ENCODE data around the gene CAPZA2.

The CAPZA2 gene

DNA sequence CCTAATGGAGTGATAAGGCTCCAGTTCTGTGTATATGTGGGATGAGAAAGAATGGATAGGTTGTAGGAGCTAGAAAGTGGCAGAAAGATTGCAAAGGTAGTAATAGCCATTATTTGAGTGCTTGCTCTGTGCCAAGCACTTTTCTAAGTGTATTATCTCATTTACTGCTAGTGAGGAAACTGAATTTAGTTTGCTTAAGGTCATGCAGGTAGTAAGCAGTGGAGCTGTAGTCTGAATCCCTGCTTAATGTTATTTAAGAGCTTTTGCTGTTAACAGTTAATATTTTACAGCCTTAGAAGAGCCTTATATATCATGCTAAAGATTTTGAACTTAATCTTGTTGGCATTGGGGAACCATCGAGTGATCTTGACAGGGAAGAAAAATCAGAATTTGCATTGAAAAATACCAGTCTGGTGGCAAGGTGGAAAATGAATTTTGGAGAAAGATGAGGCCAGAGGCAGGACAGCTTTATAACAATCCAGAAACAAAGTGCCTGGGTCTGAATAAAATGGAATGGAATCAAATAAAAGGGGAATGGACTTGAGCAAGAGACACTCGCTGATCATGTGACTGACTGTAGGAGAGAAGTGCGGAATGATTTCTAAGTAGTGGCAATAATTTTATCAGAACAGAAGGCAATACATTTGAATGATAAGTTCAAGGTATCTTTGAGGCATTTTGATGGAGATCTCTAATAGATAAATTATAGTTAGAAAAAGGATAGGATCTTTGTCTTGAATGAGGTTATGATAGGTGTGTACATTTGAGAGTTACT, 15.2 kb downstream of the CAPZA2 start:
- no peaks in the 10 kb centered on the region for H3K36me3 ChIP-seq (ENCODE audit: control insufficient read depth, insufficient read depth, low read length)
- no peaks in the 10 kb centered on the region for H3K9me3 ChIP-seq (ENCODE audit: control insufficient read depth, low read length)
- no peaks in the 10 kb centered on the region for H3K27me3 ChIP-seq (ENCODE audit: control insufficient read depth, insufficient read depth, low read length, poor library complexity, severe bottlenecking)
- no peak overlapping the region for H3K4me3 ChIP-seq (ENCODE audit: insufficient read depth, low read depth, low read length)
- WGBS, 2 experiments: 94 to 95% methylated on average over 3 of the region's 3 CpGs
- no peaks in the 10 kb centered on the region for H3K4me1 ChIP-seq (ENCODE audit: control insufficient read depth, insufficient read depth, low read length)
- no peak overlapping the region for H3K27ac ChIP-seq (ENCODE audit: insufficient read depth, low read depth, low read length, poor library complexity, severe bottlenecking)

DNA sequence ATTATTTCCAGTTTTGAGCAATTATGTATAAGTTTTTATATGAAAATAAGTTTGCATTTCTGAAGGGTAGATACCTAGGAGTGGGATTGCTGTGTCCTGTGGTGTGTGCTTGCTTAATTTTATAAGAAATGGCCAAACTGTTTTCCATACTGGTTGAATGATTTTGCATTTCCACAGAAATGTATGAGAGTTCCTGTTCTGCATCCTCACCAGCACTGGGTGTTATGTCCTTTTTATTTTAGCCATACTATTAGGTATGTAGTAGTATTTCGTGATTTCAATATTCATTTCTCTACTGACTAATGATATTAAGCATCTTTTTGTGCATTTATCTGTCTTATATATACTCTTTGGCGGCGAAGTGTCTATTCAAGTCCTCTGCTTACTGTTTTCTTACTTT, 22.3 kb downstream of the CAPZA2 start:
- no peaks in the 10 kb centered on the region for H3K36me3 ChIP-seq (ENCODE audit: control insufficient read depth, insufficient read depth, low read length)
- WGBS, 2 experiments: 100% methylated on average over 1 of the region's 3 CpGs; no CpG with 5 or more reads in 1 of the 2 experiments
- H3K27me3 ChIP-seq (ENCODE audit: control insufficient read depth, insufficient read depth, low read length, poor library complexity, severe bottlenecking): no peaks in the 10 kb centered on the region
- H3K4me1 ChIP-seq (ENCODE audit: control insufficient read depth, insufficient read depth, low read length): no peaks in the 10 kb centered on the region
- H3K27ac ChIP-seq (ENCODE audit: insufficient read depth, low read depth, low read length, poor library complexity, severe bottlenecking): no peak overlapping the region
- no peak overlapping the region for H3K4me3 ChIP-seq (ENCODE audit: insufficient read depth, low read depth, low read length)
- H3K9me3 ChIP-seq (ENCODE audit: control insufficient read depth, low read length): no peaks in the 10 kb centered on the region

DNA sequence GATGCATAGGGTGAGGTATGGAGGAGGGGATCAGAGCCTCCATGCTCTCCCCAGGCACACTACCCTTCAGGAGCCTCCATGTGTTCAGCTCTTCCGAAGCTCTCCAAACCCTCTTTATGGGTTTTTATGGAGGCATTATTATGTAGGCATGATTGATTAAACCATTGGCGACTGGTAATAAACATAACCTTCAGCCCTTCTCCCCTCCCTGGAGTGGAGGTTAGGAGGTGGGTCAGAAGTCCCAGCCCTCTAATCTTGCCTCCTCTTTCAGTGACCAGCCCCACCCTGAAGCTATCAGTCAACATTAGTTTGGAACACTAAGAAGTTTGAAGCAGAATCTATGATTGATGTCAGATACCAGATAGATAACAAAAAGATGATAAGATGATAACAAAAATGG, 23.3 kb downstream of the CAPZA2 start:
- Histone ChIP-seq H3K9me3 (ENCODE audit: control insufficient read depth, low read length) (no peaks in the 10 kb centered on the region), H3K4me1 (ENCODE audit: control insufficient read depth, insufficient read depth, low read length) (no peaks in the 10 kb centered on the region), H3K27ac (ENCODE audit: insufficient read depth, low read depth, low read length, poor library complexity, severe bottlenecking) (no peak overlapping the region), H3K36me3 (ENCODE audit: control insufficient read depth, insufficient read depth, low read length) (no peaks in the 10 kb centered on the region), H3K27me3 (ENCODE audit: control insufficient read depth, insufficient read depth, low read length, poor library complexity, severe bottlenecking) (no peaks in the 10 kb centered on the region), H3K4me3 (ENCODE audit: insufficient read depth, low read depth, low read length) (no peak overlapping the region)
- WGBS, 2 experiments: 76% methylated on average over 2 of the region's 2 CpGs; no CpG with 5 or more reads in 1 of the 2 experiments

DNA sequence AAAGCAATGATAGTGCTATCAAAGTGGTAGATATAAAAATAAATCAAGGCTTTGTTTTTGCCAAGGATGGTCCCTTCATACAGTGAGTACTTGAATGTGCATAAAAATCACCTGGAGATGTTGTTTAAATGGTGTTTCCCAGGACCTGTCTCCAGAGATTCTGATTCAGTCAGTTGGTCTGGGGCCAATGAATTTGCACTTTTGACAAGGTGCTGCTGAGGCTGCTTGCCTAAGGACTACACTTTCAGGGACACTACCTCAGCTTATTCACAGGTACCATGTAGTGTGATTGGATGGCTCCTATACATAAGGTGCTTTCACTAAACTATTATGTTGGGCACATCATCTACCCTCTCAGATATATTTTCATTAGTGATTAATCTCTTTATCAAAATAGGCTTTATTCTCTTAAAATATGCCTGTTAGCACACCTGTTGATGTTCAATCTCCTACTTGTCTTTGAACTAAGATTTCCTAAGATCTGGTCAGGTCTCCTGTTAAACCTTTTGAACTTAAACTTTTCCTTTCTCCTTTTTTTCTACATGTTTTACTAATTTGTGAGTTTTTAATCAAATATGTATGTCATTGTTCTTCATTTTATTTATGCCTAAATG, 24.3 kb downstream of the CAPZA2 start:
- Histone ChIP-seq H3K9me3 (ENCODE audit: control insufficient read depth, low read length) (no peaks in the 10 kb centered on the region), H3K4me1 (ENCODE audit: control insufficient read depth, insufficient read depth, low read length) (no peaks in the 10 kb centered on the region), H3K36me3 (ENCODE audit: control insufficient read depth, insufficient read depth, low read length) (no peaks in the 10 kb centered on the region)

DNA sequence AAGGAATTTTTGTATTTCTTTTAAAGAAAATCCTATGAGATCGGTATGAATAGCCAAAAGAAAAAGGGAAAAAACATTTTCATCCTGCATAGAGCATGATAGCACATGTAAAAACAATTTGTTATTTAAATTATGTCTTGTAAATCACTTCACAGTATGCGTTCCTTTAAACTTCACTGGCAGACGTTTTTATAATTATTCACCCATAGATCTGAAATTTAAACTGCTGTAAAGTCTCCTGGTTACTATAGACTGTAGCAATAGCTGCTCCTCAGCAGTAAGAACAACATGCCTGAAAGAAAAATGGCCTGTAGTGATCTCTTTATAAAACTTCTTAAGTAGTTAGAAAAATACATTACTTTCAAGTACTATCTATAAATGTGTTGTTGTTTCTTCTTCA, 26.5 kb downstream of the CAPZA2 start:
- H3K36me3 ChIP-seq (ENCODE audit: control insufficient read depth, insufficient read depth, low read length): no peaks in the 10 kb centered on the region
- whole genome bisulfite sequencing, 2 experiments: 86 to 92% methylated on average over 1 to 3 of the region's 3 CpGs
- H3K4me3 ChIP-seq (ENCODE audit: insufficient read depth, low read depth, low read length): no peak overlapping the region

More for the DNA sequence above, 24.3 kb downstream of the CAPZA2 start:
- H3K27me3 ChIP-seq (ENCODE audit: control insufficient read depth, insufficient read depth, low read length, poor library complexity, severe bottlenecking): no peaks in the 10 kb centered on the region
- H3K27ac ChIP-seq (ENCODE audit: insufficient read depth, low read depth, low read length, poor library complexity, severe bottlenecking): no peak overlapping the region
- no peak overlapping the region for H3K4me3 ChIP-seq (ENCODE audit: insufficient read depth, low read depth, low read length)

DNA sequence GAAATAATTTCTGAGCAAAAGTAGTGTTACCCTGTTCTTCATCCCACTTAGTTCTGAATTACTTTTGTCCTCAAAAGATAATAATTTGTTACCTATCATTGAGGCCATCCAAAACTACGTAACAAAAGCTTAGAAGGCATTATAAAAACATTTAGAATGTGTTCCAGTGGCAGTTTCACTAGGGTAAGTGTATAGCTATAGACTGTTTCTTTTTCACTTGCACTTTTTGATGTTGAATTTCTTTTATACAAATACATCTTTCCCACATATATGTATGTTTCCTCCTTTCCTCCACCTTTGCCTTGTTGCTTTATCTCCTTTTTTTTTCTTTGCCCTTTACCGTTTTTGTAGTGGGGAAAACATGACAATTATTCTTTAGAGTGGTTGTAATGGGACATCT, 33.5 kb downstream of the CAPZA2 start:
- Histone ChIP-seq H3K9me3 (ENCODE audit: control insufficient read depth, low read length) (no peaks in the 10 kb centered on the region), H3K4me1 (ENCODE audit: control insufficient read depth, insufficient read depth, low read length) (no peaks in the 10 kb centered on the region), H3K27ac (ENCODE audit: insufficient read depth, low read depth, low read length, poor library complexity, severe bottlenecking) (no peak overlapping the region), H3K36me3 (ENCODE audit: control insufficient read depth, insufficient read depth, low read length) (peaks cover 9% of the 10 kb centered on the region), H3K4me3 (ENCODE audit: insufficient read depth, low read depth, low read length) (no peak overlapping the region), H3K27me3 (ENCODE audit: control insufficient read depth, insufficient read depth, low read length, poor library complexity, severe bottlenecking) (no peaks in the 10 kb centered on the region)
- 100% methylated on average over 1 of the region's 2 CpGs; no CpG with 5 or more reads in 1 of the 2 experiments for WGBS, 2 experiments

More for the DNA sequence above, 26.5 kb downstream of the CAPZA2 start:
- H3K27me3 ChIP-seq (ENCODE audit: control insufficient read depth, insufficient read depth, low read length, poor library complexity, severe bottlenecking): no peaks in the 10 kb centered on the region
- no peaks in the 10 kb centered on the region for H3K9me3 ChIP-seq (ENCODE audit: control insufficient read depth, low read length)
- no peaks in the 10 kb centered on the region for H3K4me1 ChIP-seq (ENCODE audit: control insufficient read depth, insufficient read depth, low read length)
- H3K27ac ChIP-seq (ENCODE audit: insufficient read depth, low read depth, low read length, poor library complexity, severe bottlenecking): no peak overlapping the region

DNA sequence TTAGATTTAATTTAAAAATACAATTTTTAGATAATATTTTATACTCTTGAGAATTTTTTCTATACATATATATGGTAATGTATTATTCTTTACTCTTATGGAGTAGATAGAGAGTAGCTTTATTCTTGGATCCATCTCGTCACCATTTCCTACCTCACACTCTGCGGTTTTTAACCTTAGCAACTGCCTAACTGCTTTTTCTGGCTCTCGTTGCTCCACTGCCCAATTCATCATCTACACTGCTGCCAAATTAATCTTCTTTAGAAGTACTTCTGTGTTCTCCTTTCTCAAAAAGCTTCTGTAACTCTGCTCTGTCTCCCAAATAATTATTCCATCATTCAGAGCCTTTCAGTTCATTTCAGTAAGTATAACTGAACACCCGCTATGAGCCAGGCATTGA, 35.3 kb downstream of the CAPZA2 start:
- Histone ChIP-seq H3K27ac (ENCODE audit: insufficient read depth, low read depth, low read length, poor library complexity, severe bottlenecking) (no peak overlapping the region), H3K27me3 (ENCODE audit: control insufficient read depth, insufficient read depth, low read length, poor library complexity, severe bottlenecking) (no peaks in the 10 kb centered on the region), H3K4me1 (ENCODE audit: control insufficient read depth, insufficient read depth, low read length) (no peaks in the 10 kb centered on the region), H3K9me3 (ENCODE audit: control insufficient read depth, low read length) (no peaks in the 10 kb centered on the region), H3K36me3 (ENCODE audit: control insufficient read depth, insufficient read depth, low read length) (peaks cover 13% of the 10 kb centered on the region), H3K4me3 (ENCODE audit: insufficient read depth, low read depth, low read length) (no peak overlapping the region)
- 95 to 97% methylated on average over 4 of the region's 4 CpGs for WGBS, 2 experiments

DNA sequence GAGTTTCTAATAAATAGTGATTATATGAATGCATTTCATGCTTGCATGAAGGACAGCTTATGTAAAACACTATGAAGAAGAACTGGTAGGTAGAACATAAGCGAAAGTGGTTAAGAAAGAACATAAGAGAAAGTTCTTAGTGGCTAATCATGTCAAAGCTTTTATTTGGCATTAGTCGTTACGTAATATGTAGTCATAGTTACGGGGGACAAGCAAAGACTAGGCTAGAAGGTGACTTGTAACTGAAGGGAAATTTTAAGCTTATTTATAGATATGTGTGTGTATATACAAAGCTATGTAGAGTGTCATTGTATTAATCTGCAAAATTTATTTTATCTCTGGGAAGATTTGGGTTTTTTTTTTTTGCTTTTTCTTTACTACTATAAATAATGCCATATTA, 36.9 kb downstream of the CAPZA2 start:
- H3K36me3 ChIP-seq (ENCODE audit: control insufficient read depth, insufficient read depth, low read length): peaks cover 13% of the 10 kb centered on the region
- no peaks in the 10 kb centered on the region for H3K4me1 ChIP-seq (ENCODE audit: control insufficient read depth, insufficient read depth, low read length)
- H3K27ac ChIP-seq (ENCODE audit: insufficient read depth, low read depth, low read length, poor library complexity, severe bottlenecking): no peak overlapping the region
- no peaks in the 10 kb centered on the region for H3K27me3 ChIP-seq (ENCODE audit: control insufficient read depth, insufficient read depth, low read length, poor library complexity, severe bottlenecking)
- 96 to 99% methylated on average over 4 of the region's 4 CpGs for WGBS, 2 experiments
- H3K4me3 ChIP-seq (ENCODE audit: insufficient read depth, low read depth, low read length): no peak overlapping the region
- no peaks in the 10 kb centered on the region for H3K9me3 ChIP-seq (ENCODE audit: control insufficient read depth, low read length)

DNA sequence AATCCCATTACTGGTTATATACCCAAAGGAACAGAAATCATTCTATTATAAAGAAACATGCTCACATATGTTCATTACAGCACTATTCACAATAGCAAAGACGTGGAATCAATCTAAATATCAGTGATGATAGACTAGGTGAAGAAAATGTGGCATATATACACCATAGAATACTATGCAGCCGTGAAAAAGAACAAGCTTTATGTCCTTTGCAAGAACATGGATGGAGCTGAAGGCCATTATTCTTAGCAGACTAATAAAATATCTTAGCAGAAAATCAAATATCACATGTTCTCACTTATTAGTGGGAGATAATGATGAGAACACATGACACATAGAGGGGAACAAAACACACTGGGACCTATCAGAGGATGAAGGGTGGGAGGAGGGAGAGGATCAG, 38.8 kb downstream of the CAPZA2 start:
- peaks cover 13% of the 10 kb centered on the region for H3K36me3 ChIP-seq (ENCODE audit: control insufficient read depth, insufficient read depth, low read length)
- H3K4me3 ChIP-seq (ENCODE audit: insufficient read depth, low read depth, low read length): no peak overlapping the region
- 95% methylated on average over 2 of the region's 2 CpGs; no CpG with 5 or more reads in 1 of the 2 experiments for WGBS, 2 experiments

DNA sequence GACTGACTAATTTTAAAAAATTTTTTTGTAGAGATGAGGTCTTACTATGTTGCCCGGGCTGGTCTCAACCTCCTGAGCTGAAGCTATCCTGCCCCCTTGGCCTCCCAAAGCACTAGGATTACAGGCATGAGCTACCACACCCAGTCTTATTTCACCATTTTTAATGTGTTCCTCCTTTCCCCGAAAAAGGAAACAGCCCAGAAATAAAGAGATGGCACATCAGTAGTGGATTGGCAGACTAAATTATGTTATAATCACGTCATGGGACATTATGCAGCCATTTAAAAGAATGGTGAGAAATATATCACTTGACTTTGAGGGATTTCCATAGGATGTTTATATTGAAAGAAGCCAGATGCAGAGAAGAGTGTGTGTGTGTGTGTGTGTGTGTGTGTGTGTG, 40.5 kb downstream of the CAPZA2 start:
- Histone ChIP-seq H3K9me3 (ENCODE audit: control insufficient read depth, low read length) (no peaks in the 10 kb centered on the region), H3K27ac (ENCODE audit: insufficient read depth, low read depth, low read length, poor library complexity, severe bottlenecking) (no peak overlapping the region), H3K27me3 (ENCODE audit: control insufficient read depth, insufficient read depth, low read length, poor library complexity, severe bottlenecking) (no peaks in the 10 kb centered on the region), H3K4me3 (ENCODE audit: insufficient read depth, low read depth, low read length) (no peak overlapping the region), H3K4me1 (ENCODE audit: control insufficient read depth, insufficient read depth, low read length) (peaks cover 4% of the 10 kb centered on the region), H3K36me3 (ENCODE audit: control insufficient read depth, insufficient read depth, low read length) (peaks cover 13% of the 10 kb centered on the region)
- WGBS, 2 experiments: 89 to 92% methylated on average over 3 of the region's 3 CpGs

More for the DNA sequence above, 38.8 kb downstream of the CAPZA2 start:
- Histone ChIP-seq H3K27ac (ENCODE audit: insufficient read depth, low read depth, low read length, poor library complexity, severe bottlenecking) (no peak overlapping the region), H3K27me3 (ENCODE audit: control insufficient read depth, insufficient read depth, low read length, poor library complexity, severe bottlenecking) (no peaks in the 10 kb centered on the region), H3K9me3 (ENCODE audit: control insufficient read depth, low read length) (no peaks in the 10 kb centered on the region), H3K4me1 (ENCODE audit: control insufficient read depth, insufficient read depth, low read length) (peaks cover 4% of the 10 kb centered on the region)

All from ectodermal cell (in vitro differentiated cells).